ENCODE measurements around the gene OR2T29. TPM values are rescaled to one million over a fixed set of nuclear protein-coding genes. Genes with fewer than 3 reads are reported as not detected.
"Not testable (repeated sequence)": the region's sequence is repeated elsewhere in the genome, so short reads cannot be mapped to it uniquely, and the experiment has no call there.

Gene OR2T29
- polyA plus RNA-seq, 1 donor (not counting 4 experiments of a cell fraction or from before 2014, with no cell fraction given) = not detected

GRCh38 chr1:248547383-248547782 is 15.2 kb downstream of the OR2T29 start:
- H3K9ac ChIP-seq (ENCODE audit: control insufficient read depth, extremely low read depth, insufficient read depth, low read length); H3K4me1 ChIP-seq (ENCODE audit: control insufficient read depth, extremely low read depth, insufficient read depth, low read length); H3K27me3 ChIP-seq (ENCODE audit: control insufficient read depth, extremely low read depth, insufficient read depth, low read length); H3K9me1 ChIP-seq (ENCODE audit: control insufficient read depth, extremely low read depth, insufficient read depth, low read length); H3K9me3 ChIP-seq (ENCODE audit: control insufficient read depth, low read depth, low read length); DNase-seq (ENCODE audit: low read depth, low spot score); H3K4me2 ChIP-seq (ENCODE audit: control insufficient read depth, extremely low read depth, insufficient read depth, low read depth, low read length); H4K20me1 ChIP-seq (ENCODE audit: control insufficient read depth, extremely low read depth, insufficient read depth, low read length); dilution Hi-C loops (cut with MboI; ENCODE audit: extremely low pct_ligation_motif_present, low sequenced_read_pairs); H3K79me2 ChIP-seq (ENCODE audit: control insufficient read depth, insufficient read depth, low read length); H3K36me3 ChIP-seq (ENCODE audit: control insufficient read depth in 2 of 2, extremely low read depth in 1 of 2, insufficient read depth in 2 of 2, low read length in 2 of 2); H3K27ac ChIP-seq (ENCODE audit: control insufficient read depth, insufficient read depth, low read length); H3K4me3 ChIP-seq (ENCODE audit: control insufficient read depth in 2 of 3, extremely low read depth in 1 of 3, insufficient read depth in 2 of 3, low read depth in 1 of 3, low read length in 3 of 3); H2AFZ ChIP-seq (ENCODE audit: control insufficient read depth, low read length); FAIRE-seq: not testable (repeated sequence)

- not testable (repeated sequence) for FAIRE-seq
Measured at GRCh38 chr1:248537449-248537848, 25.1 kb downstream of the OR2T29 start.

GRCh38 chr1:248521856-248522255 is 40.7 kb downstream of the OR2T29 start:
- FAIRE-seq = no peak
- Histone ChIP-seq H3K79me2 (ENCODE audit: control insufficient read depth, insufficient read depth, low read length) (no peaks in the 10 kb centered on the region), H3K4me3 (ENCODE audit: control insufficient read depth in 2 of 3, extremely low read depth in 1 of 3, insufficient read depth in 2 of 3, low read depth in 1 of 3, low read length in 3 of 3) (no peak overlapping the region), H3K4me1 (ENCODE audit: control insufficient read depth, extremely low read depth, insufficient read depth, low read length) (no peaks in the 10 kb centered on the region), H3K36me3 (ENCODE audit: control insufficient read depth in 2 of 2, extremely low read depth in 1 of 2, insufficient read depth in 2 of 2, low read length in 2 of 2) (no peaks in the 10 kb centered on the region), H4K20me1 (ENCODE audit: control insufficient read depth, extremely low read depth, insufficient read depth, low read length) (no peaks in the 10 kb centered on the region), H3K9me3 (ENCODE audit: control insufficient read depth, low read depth, low read length) (no peaks in the 10 kb centered on the region), H2AFZ (ENCODE audit: control insufficient read depth, low read length) (no peak overlapping the region), H3K27ac (ENCODE audit: control insufficient read depth, insufficient read depth, low read length) (no peak overlapping the region), H3K27me3 (ENCODE audit: control insufficient read depth, extremely low read depth, insufficient read depth, low read length) (no peaks in the 10 kb centered on the region), H3K9ac (ENCODE audit: control insufficient read depth, extremely low read depth, insufficient read depth, low read length) (no peak overlapping the region), H3K4me2 (ENCODE audit: control insufficient read depth, extremely low read depth, insufficient read depth, low read depth, low read length) (no peak overlapping the region), H3K9me1 (ENCODE audit: control insufficient read depth, extremely low read depth, insufficient read depth, low read length) (no peaks in the 10 kb centered on the region)
- no peak for TF ChIP-seq CTCF (optimal IDR thresholded peaks at IDR 0.05 in 1 of 3, IDR thresholded peaks at IDR 0.05 in 1 of 3, conservative IDR thresholded peaks at IDR 0.05 in 1 of 3; ENCODE audit: extremely low read depth in 1 of 3, insufficient read depth in 2 of 3, low read length in 3 of 3)
- no peak for TF ChIP-seq EZH2 (IDR thresholded peaks at IDR 0.05; ENCODE audit: low read length)
- dilution Hi-C loops (cut with MboI; ENCODE audit: extremely low pct_ligation_motif_present, low sequenced_read_pairs) = no loop called here
- no peak for DNase-seq (ENCODE audit: low read depth, low spot score)

More at GRCh38 chr1:248537449-248537848, 25.1 kb downstream of the OR2T29 start:
- dilution Hi-C loops (cut with MboI; ENCODE audit: extremely low pct_ligation_motif_present, low sequenced_read_pairs); H2AFZ ChIP-seq (ENCODE audit: control insufficient read depth, low read length); H3K27ac ChIP-seq (ENCODE audit: control insufficient read depth, insufficient read depth, low read length); DNase-seq (ENCODE audit: low read depth, low spot score); H3K36me3 ChIP-seq (ENCODE audit: control insufficient read depth in 2 of 2, extremely low read depth in 1 of 2, insufficient read depth in 2 of 2, low read length in 2 of 2); H3K79me2 ChIP-seq (ENCODE audit: control insufficient read depth, insufficient read depth, low read length); H4K20me1 ChIP-seq (ENCODE audit: control insufficient read depth, extremely low read depth, insufficient read depth, low read length); H3K27me3 ChIP-seq (ENCODE audit: control insufficient read depth, extremely low read depth, insufficient read depth, low read length); H3K4me2 ChIP-seq (ENCODE audit: control insufficient read depth, extremely low read depth, insufficient read depth, low read depth, low read length); H3K9me1 ChIP-seq (ENCODE audit: control insufficient read depth, extremely low read depth, insufficient read depth, low read length); H3K9ac ChIP-seq (ENCODE audit: control insufficient read depth, extremely low read depth, insufficient read depth, low read length); H3K9me3 ChIP-seq (ENCODE audit: control insufficient read depth, low read depth, low read length); H3K4me3 ChIP-seq (ENCODE audit: control insufficient read depth in 2 of 3, extremely low read depth in 1 of 3, insufficient read depth in 2 of 3, low read depth in 1 of 3, low read length in 3 of 3); H3K4me1 ChIP-seq (ENCODE audit: control insufficient read depth, extremely low read depth, insufficient read depth, low read length): not testable (repeated sequence)

- DNase-seq (ENCODE audit: low read depth, low spot score); H3K9me1 ChIP-seq (ENCODE audit: control insufficient read depth, extremely low read depth, insufficient read depth, low read length); H3K27me3 ChIP-seq (ENCODE audit: control insufficient read depth, extremely low read depth, insufficient read depth, low read length); H3K4me3 ChIP-seq (ENCODE audit: control insufficient read depth in 2 of 3, extremely low read depth in 1 of 3, insufficient read depth in 2 of 3, low read depth in 1 of 3, low read length in 3 of 3); H4K20me1 ChIP-seq (ENCODE audit: control insufficient read depth, extremely low read depth, insufficient read depth, low read length); H3K79me2 ChIP-seq (ENCODE audit: control insufficient read depth, insufficient read depth, low read length); H3K9ac ChIP-seq (ENCODE audit: control insufficient read depth, extremely low read depth, insufficient read depth, low read length); H3K4me1 ChIP-seq (ENCODE audit: control insufficient read depth, extremely low read depth, insufficient read depth, low read length); dilution Hi-C loops (cut with MboI; ENCODE audit: extremely low pct_ligation_motif_present, low sequenced_read_pairs); H3K4me2 ChIP-seq (ENCODE audit: control insufficient read depth, extremely low read depth, insufficient read depth, low read depth, low read length); FAIRE-seq; H2AFZ ChIP-seq (ENCODE audit: control insufficient read depth, low read length); H3K27ac ChIP-seq (ENCODE audit: control insufficient read depth, insufficient read depth, low read length); H3K36me3 ChIP-seq (ENCODE audit: control insufficient read depth in 2 of 2, extremely low read depth in 1 of 2, insufficient read depth in 2 of 2, low read length in 2 of 2); H3K9me3 ChIP-seq (ENCODE audit: control insufficient read depth, low read depth, low read length): not testable (repeated sequence)
Measured at GRCh38 chr1:248510217-248510616, 52.4 kb downstream of the OR2T29 start.
